CD4-positive, alpha-beta memory T cell (primary cell): ENCODE data around the gene ATP11A. TPM values are rescaled to one million over a fixed set of nuclear protein-coding genes. Genes with fewer than 3 reads are reported as not detected.

Experiments used
- CTCF ChIA-PET: fragments of 350-600 bp; sonication (Branson Sonifier 250); formaldehyde crosslinking; loops from one replicate; lab custom pipeline; 2021; ENCODE audit warnings: inconsistent platforms; ENCODE audit not compliant: partially characterized antibody; lab: Charles Lee
- POLR2A ChIA-PET: fragments of 350-600 bp; sonication (Branson Sonifier 250); formaldehyde crosslinking; loops from one replicate; lab custom pipeline; 2021; ENCODE audit not compliant: partially characterized antibody; lab: Charles Lee
- DNase-seq, 5 donors: peaks; one replicate each; pipeline versions ENCODE4 v3.0.0 to v3.0.0-alpha.2; 2020 to 2022; ENCODE audit warnings: mixed read lengths in 1 of 5
- H3K27ac ChIP-seq: one replicate; pipeline ENCODE4 v1.7.0; 2013; ENCODE audit warnings: low read depth, low read length
- H3K27me3 ChIP-seq: 2 replicates; pipeline ENCODE4 v1.7.0; 2013; ENCODE audit warnings: mild to moderate bottlenecking, low read length, moderate library complexity; ENCODE audit not compliant: insufficient read depth
- H3K36me3 ChIP-seq: 2 replicates; pipeline ENCODE4 v1.7.0; 2013; ENCODE audit warnings: mild to moderate bottlenecking, low read length, moderate library complexity; ENCODE audit not compliant: insufficient read depth
- H3K4me1 ChIP-seq: 2 replicates; pipeline ENCODE4 v1.7.0; 2013; ENCODE audit warnings: mild to moderate bottlenecking, low read length, moderate library complexity; ENCODE audit not compliant: insufficient read depth
- H3K4me3 ChIP-seq, 2 donors: one replicate each; pipeline ENCODE4 v1.7.0; 2013; ENCODE audit warnings: low read length in 2 of 2, mild to moderate bottlenecking in 1 of 2
- H3K9me3 ChIP-seq, 2 donors: one replicate each; pipeline ENCODE4 v1.7.0; 2013; ENCODE audit warnings: low read length in 2 of 2, control low read depth in 1 of 2; ENCODE audit not compliant: control insufficient read depth in 1 of 2
- H3K27ac Mint-ChIP-seq, 7 donors: one replicate each; pipeline ENCODE4 v1.8.0; 2020 to 2021; ENCODE audit warnings: mixed read lengths in 7 of 7, mild to moderate bottlenecking in 6 of 7, inconsistent platforms in 3 of 7, moderate library complexity in 3 of 7
- H3K27me3 Mint-ChIP-seq, 2 donors: one replicate each; pipeline ENCODE4 v1.8.0; 2020 to 2021; ENCODE audit warnings: mixed read lengths in 2 of 2
- H3K36me3 Mint-ChIP-seq, 2 donors: one replicate each; pipeline ENCODE4 v1.8.0; 2020 to 2021; ENCODE audit warnings: mixed read lengths in 2 of 2, inconsistent platforms in 1 of 2, mild to moderate bottlenecking in 1 of 2
- H3K4me1 Mint-ChIP-seq, 4 donors: one replicate each; pipeline ENCODE4 v1.8.0; 2020 to 2021; ENCODE audit warnings: mixed read lengths in 4 of 4, mild to moderate bottlenecking in 1 of 4
- H3K4me3 Mint-ChIP-seq, 8 donors: one replicate each; pipeline ENCODE4 v1.8.0; 2020 to 2021; ENCODE audit warnings: mixed read lengths in 8 of 8, mild to moderate bottlenecking in 7 of 8, moderate library complexity in 6 of 8, inconsistent platforms in 3 of 8
- H3K9me3 Mint-ChIP-seq, 8 donors: one replicate each; pipeline ENCODE4 v1.8.0; 2020 to 2021; ENCODE audit warnings: mixed read lengths in 8 of 8, mild to moderate bottlenecking in 5 of 8, inconsistent platforms in 3 of 8, moderate library complexity in 1 of 8
- intact Hi-C: fragments of 100-400 bp; cut with micrococcal nuclease; formaldehyde crosslinking; loops from one replicate; pipeline ENCODE4 v1.15.1; 2023
- polyA plus RNA-seq, 2 donors: library from polyadenylated mRNA; unstranded; fragments of 300-500 nt; fragmentation: Illumina TruSeq; gene quantifications; one replicate each; pipeline ENCODE4 v1.2.3, GENCODE V29; 2021
- total RNA-seq, 2 experiments: library from RNA; stranded (reverse); gene quantifications; one replicate each; pipeline ENCODE4 v1.2.3, GENCODE V29; 2021

Gene ATP11A
- total and polyA plus RNA-seq, 4 experiments from 2014 or later = 1.1 to 50.5 (median 30.7) TPM

GRCh38 chr13:112771139-112771876, 81.5 kb downstream of the ATP11A start:
- Histone ChIP-seq H3K27ac (no peak overlapping the region), H3K4me1 (peaks cover 22% of the 10 kb centered on the region), H3K4me3 (no peak overlapping the region), H3K27me3 (no peaks in the 10 kb centered on the region), H3K36me3 (peaks cover 5% of the 10 kb centered on the region), H3K9me3 (no peaks in the 10 kb centered on the region)
- ChIA-PET CTCF (no interaction called here), POLR2A (no interaction called here)
- H3K36me3 Mint-ChIP-seq = peaks cover 1 to 6% of the 10 kb centered on the region in 2 donors
- DNase-seq = no peak
- no peak overlapping the region for H3K4me3 Mint-ChIP-seq
- peaks cover 18 to 38% (median 29%) of the 10 kb centered on the region in 4 donors for H3K4me1 Mint-ChIP-seq
- intact Hi-C loops = no loop called here
- H3K27me3 Mint-ChIP-seq = no peaks in the 10 kb centered on the region
- peak overlapping the region in 1 of 7 donors; percentile 53 for H3K27ac Mint-ChIP-seq
- H3K9me3 Mint-ChIP-seq = peaks cover 0 to 1% (median 0%) of the 10 kb centered on the region in 8 donors

- Histone ChIP-seq H3K9me3 (no peaks in the 10 kb centered on the region), H3K27me3 (no peaks in the 10 kb centered on the region), H3K36me3 (peaks cover 5% of the 10 kb centered on the region), H3K27ac (no peak overlapping the region), H3K4me1 (peaks cover 20% of the 10 kb centered on the region), H3K4me3 (no peak overlapping the region)
- peak overlapping the region in 1 of 7 donors; percentile 48 for H3K27ac Mint-ChIP-seq
- POLR2A ChIA-PET = no interaction called here
- intact Hi-C loops = no loop called here
- no peak overlapping the region for H3K4me3 Mint-ChIP-seq
- DNase-seq = no peak
- H3K27me3 Mint-ChIP-seq = no peaks in the 10 kb centered on the region
- peaks cover 1 to 6% of the 10 kb centered on the region in 2 donors for H3K36me3 Mint-ChIP-seq
- peaks cover 15 to 36% (median 26%) of the 10 kb centered on the region in 4 donors for H3K4me1 Mint-ChIP-seq
- CTCF ChIA-PET = no interaction called here
- H3K9me3 Mint-ChIP-seq = peaks cover 0 to 1% (median 0%) of the 10 kb centered on the region in 8 donors
These were observed 82.2 kb downstream of the ATP11A start for GRCh38 chr13:112771877-112772538.

- no peak overlapping the region for H3K4me3 Mint-ChIP-seq
- H3K4me1 Mint-ChIP-seq = peaks cover 13 to 34% (median 24%) of the 10 kb centered on the region in 4 donors
- Histone ChIP-seq H3K27me3 (no peaks in the 10 kb centered on the region), H3K27ac (no peak overlapping the region), H3K36me3 (peaks cover 5% of the 10 kb centered on the region), H3K9me3 (no peaks in the 10 kb centered on the region), H3K4me3 (no peak overlapping the region), H3K4me1 (peaks cover 18% of the 10 kb centered on the region)
- H3K9me3 Mint-ChIP-seq = peaks cover 0 to 1% (median 0%) of the 10 kb centered on the region in 8 donors
- H3K36me3 Mint-ChIP-seq = peaks cover 1 to 6% of the 10 kb centered on the region in 2 donors
- no peak for DNase-seq
- no peaks in the 10 kb centered on the region for H3K27me3 Mint-ChIP-seq
- POLR2A ChIA-PET = no interaction called here
- intact Hi-C loops = no loop called here
- CTCF ChIA-PET = no interaction called here
- no peak overlapping the region for H3K27ac Mint-ChIP-seq
These were observed 82.7 kb downstream of the ATP11A start for GRCh38 chr13:112772539-112772909.

- Mint-ChIP-seq H3K27me3 (no peaks in the 10 kb centered on the region), H3K9me3 (peaks cover 0 to 1% (median 0%) of the 10 kb centered on the region in 8 donors), H3K4me3 (no peak overlapping the region), H3K36me3 (peaks cover 1 to 6% of the 10 kb centered on the region in 2 donors), H3K27ac (no peak overlapping the region), H3K4me1 (peaks cover 10 to 31% (median 20%) of the 10 kb centered on the region in 4 donors)
- Histone ChIP-seq H3K4me1 (peaks cover 13% of the 10 kb centered on the region), H3K27me3 (no peaks in the 10 kb centered on the region), H3K36me3 (peaks cover 5% of the 10 kb centered on the region), H3K27ac (no peak overlapping the region), H3K9me3 (no peaks in the 10 kb centered on the region), H3K4me3 (no peak overlapping the region)
- CTCF ChIA-PET = no interaction called here
- POLR2A ChIA-PET = no interaction called here
- intact Hi-C loops = no loop called here
- DNase-seq = no peak
These were observed 83.1 kb downstream of the ATP11A start for GRCh38 chr13:112772929-112773328.

GRCh38 chr13:112773601-112774447, 84.0 kb downstream of the ATP11A start:
- Histone ChIP-seq H3K4me3 (no peak overlapping the region), H3K9me3 (no peaks in the 10 kb centered on the region), H3K4me1 (peaks cover 6% of the 10 kb centered on the region), H3K36me3 (peaks cover 5% of the 10 kb centered on the region), H3K27ac (no peak overlapping the region), H3K27me3 (no peaks in the 10 kb centered on the region)
- peaks cover 3 to 28% (median 11%) of the 10 kb centered on the region in 4 donors for H3K4me1 Mint-ChIP-seq
- no peaks in the 10 kb centered on the region for H3K27me3 Mint-ChIP-seq
- ChIA-PET POLR2A (no interaction called here), CTCF (no interaction called here)
- H3K36me3 Mint-ChIP-seq = peaks cover 3 to 6% of the 10 kb centered on the region in 2 donors
- H3K4me3 Mint-ChIP-seq = no peak overlapping the region
- peak overlapping the region in 1 of 7 donors; percentile 78 for H3K27ac Mint-ChIP-seq
- intact Hi-C loops = no loop called here
- no peaks in the 10 kb centered on the region for H3K9me3 Mint-ChIP-seq
- no peak for DNase-seq

- ChIA-PET POLR2A (no interaction called here), CTCF (no interaction called here)
- no peaks in the 10 kb centered on the region for H3K9me3 ChIP-seq
- no peak overlapping the region for H3K4me3 ChIP-seq
- no peak overlapping the region for H3K27ac Mint-ChIP-seq
- H3K36me3 ChIP-seq = peaks cover 5% of the 10 kb centered on the region
- no peak overlapping the region for H3K27ac ChIP-seq
- H3K4me3 Mint-ChIP-seq = no peak overlapping the region
- intact Hi-C loops = no loop called here
- H3K9me3 Mint-ChIP-seq = no peaks in the 10 kb centered on the region
- peaks cover 3 to 6% of the 10 kb centered on the region in 2 donors for H3K36me3 Mint-ChIP-seq
- H3K27me3 ChIP-seq = no peaks in the 10 kb centered on the region
- DNase-seq = no peak
- peaks cover 2% of the 10 kb centered on the region for H3K4me1 ChIP-seq
- peaks cover 2 to 25% (median 7%) of the 10 kb centered on the region in 4 donors for H3K4me1 Mint-ChIP-seq
- no peaks in the 10 kb centered on the region for H3K27me3 Mint-ChIP-seq
These were observed 84.6 kb downstream of the ATP11A start for GRCh38 chr13:112774448-112774792.
